B cell (primary cell): ENCODE data around the gene INSC. TPM values are rescaled to one million over a fixed set of nuclear protein-coding genes. Genes with fewer than 3 reads are reported as not detected.

Experiments
- ATAC-seq: fragments of 200-7000 bp; cut with Tn5 transposase; one replicate; pipeline ENCODE4 v1.10.0; 2021; ENCODE audit warnings: low read depth, mild to moderate bottlenecking, moderate number of reproducible peaks, moderate library complexity
- CTCF ChIA-PET: fragments of 350-600 bp; sonication (Branson Sonifier 250); formaldehyde crosslinking; loops from one replicate; lab custom pipeline; 2021; ENCODE audit warnings: antibody characterized with exemption, inconsistent platforms; lab: Charles Lee
- POLR2A ChIA-PET: fragments of 350-600 bp; sonication (Branson Sonifier 250); formaldehyde crosslinking; loops from one replicate; lab custom pipeline; 2021; ENCODE audit warnings: antibody characterized with exemption; lab: Charles Lee
- DNase-seq: peaks from one replicate; pipeline ENCODE4 v3.0.0; 2013
- H2AFZ ChIP-seq: 2 replicates; pipeline ENCODE4 v1.6.1; 2012; ENCODE audit warnings: mild to moderate bottlenecking, low read depth, low read length; ENCODE audit not compliant: insufficient read depth, poor library complexity, severe bottlenecking
- H3K27ac ChIP-seq, 2 donors: 1 replicate in 1 of 2; 2 replicates in 1 of 2; pipeline ENCODE4 v1.5.1; 2012 to 2013; ENCODE audit warnings: low read length in 2 of 2, mild to moderate bottlenecking in 2 of 2, moderate library complexity in 1 of 2
- H3K27me3 ChIP-seq, 4 experiments: fragments of 200-600 bp in 1 of 4; sonication (generic) in 1 of 4; replicated peaks in 1 of 4; 1 replicate in 2 of 4; 2 replicates in 2 of 4; pipeline versions ENCODE4 v1.6.1 to v1.7.0; 2013 to 2016; ENCODE audit warnings: low read length in 3 of 4, mild to moderate bottlenecking in 2 of 4, mixed read lengths in 1 of 4, moderate library complexity in 1 of 4; ENCODE audit not compliant: insufficient read depth in 4 of 4, control insufficient read depth in 3 of 4; ENCODE audit errors: control extremely low read depth in 1 of 4
- H3K36me3 ChIP-seq, 2 experiments: replicated peaks in 1 of 2; 1 replicate in 1 of 2; 2 replicates in 1 of 2; pipeline versions ENCODE4 v1.6.1 to v1.7.1; 2013; ENCODE audit warnings: low read length in 1 of 2; ENCODE audit not compliant: insufficient read depth in 2 of 2, control insufficient read depth in 1 of 2; ENCODE audit errors: control extremely low read depth in 1 of 2, extremely low read depth in 1 of 2
- H3K4me1 ChIP-seq, 2 donors: fragments of 200-600 bp in 1 of 2; sonication (generic) in 1 of 2; 1 replicate in 1 of 2; 2 replicates in 1 of 2; pipeline versions ENCODE4 v1.5.1 to v1.6.1; 2013 to 2017; ENCODE audit warnings: low read length in 2 of 2; ENCODE audit not compliant: control insufficient read depth in 2 of 2, insufficient read depth in 2 of 2
- H3K4me2 ChIP-seq: replicated peaks from 2 replicates; pipeline ENCODE3; 2012; ENCODE audit warnings: mild to moderate bottlenecking, low read depth, low read length; ENCODE audit not compliant: poor library complexity, severe bottlenecking
- H3K4me3 ChIP-seq, 5 experiments: fragments of 200-600 bp in 1 of 5; sonication (generic) in 1 of 5; 1 replicate in 3 of 5; 2 replicates in 2 of 5; pipeline versions ENCODE4 v1.5.1 to v1.7.0; 2011 to 2016; ENCODE audit warnings: low read length in 4 of 5, mild to moderate bottlenecking in 4 of 5, low read depth in 2 of 5, control low read depth in 1 of 5, moderate library complexity in 1 of 5; ENCODE audit not compliant: insufficient read depth in 1 of 5; ENCODE audit errors: control extremely low read depth in 1 of 5, extremely low read depth in 1 of 5
- H3K79me2 ChIP-seq: fragments of 200-600 bp; sonication (generic); one replicate; pipeline ENCODE4 v1.6.0; 2016; ENCODE audit warnings: low read length; ENCODE audit not compliant: control insufficient read depth, insufficient read depth
- H3K9ac ChIP-seq: fragments of 200-600 bp; sonication (generic); 2 replicates; pipeline ENCODE4 v1.6.1; 2017; ENCODE audit warnings: mild to moderate bottlenecking, low read length, moderate library complexity
- H3K9me3 ChIP-seq, 3 donors: one replicate each; pipeline versions ENCODE4 v1.6.1 to v1.7.1; 2013; ENCODE audit warnings: low read length in 2 of 3; ENCODE audit not compliant: control insufficient read depth in 2 of 3, insufficient read depth in 1 of 3; ENCODE audit errors: control extremely low read depth in 1 of 3
- H4K20me1 ChIP-seq: 2 replicates; pipeline ENCODE4 v1.6.0; 2012; ENCODE audit warnings: mild to moderate bottlenecking, low read length; ENCODE audit not compliant: insufficient read depth, control insufficient read depth, poor library complexity, severe bottlenecking
- H3K27ac Mint-ChIP-seq: one replicate; pipeline ENCODE4 v1.8.0; 2021; ENCODE audit warnings: mixed read lengths
- H3K27me3 Mint-ChIP-seq: one replicate; pipeline ENCODE4 v1.8.0; 2021; ENCODE audit warnings: mixed read lengths
- H3K4me1 Mint-ChIP-seq: one replicate; pipeline ENCODE4 v1.8.0; 2021; ENCODE audit warnings: mixed read lengths
- H3K4me3 Mint-ChIP-seq: one replicate; pipeline ENCODE4 v1.8.0; 2021; ENCODE audit warnings: mixed read lengths
- H3K9me3 Mint-ChIP-seq: one replicate; pipeline ENCODE4 v1.8.0; 2022; ENCODE audit warnings: mixed read lengths; ENCODE audit not compliant: insufficient read depth
- EZH2 ChIP-seq: IDR thresholded peaks from 2 replicates; pipeline ENCODE4 v1.6.1; 2012; ENCODE audit warnings: borderline replicate concordance, low read depth, mild to moderate bottlenecking, moderate library complexity, low read length; ENCODE audit not compliant: insufficient read depth, poor library complexity, severe bottlenecking
- WGBS: methylation state at CpG from one replicate; pipeline ENCODE4 v1.1.5; 2013; ENCODE audit warnings: missing lambda C conversion rate; ENCODE audit not compliant: insufficient coverage; 5-methylcytosine and 5-hydroxymethylcytosine counted together
- intact Hi-C: fragments of 100-400 bp; cut with micrococcal nuclease; formaldehyde crosslinking; loops from one replicate; pipeline ENCODE4 v1.10.0; 2022
- polyA plus RNA-seq: library from polyadenylated mRNA; depleted of rRNA; stranded (reverse); fragments of >200 nt; gene quantifications from 2 replicates; pipeline ENCODE4 v1.2.3, GENCODE V29; 2012
- total RNA-seq, 2 donors: library from RNA; stranded (reverse); fragments of 120-200 nt in 1 of 2; gene quantifications; 1 replicate in 1 of 2; 2 replicates in 1 of 2; pipeline versions ENCODE4 v1.2.3 to v1.2.4, GENCODE V29; 2013 to 2022
- TF ChIP-seq, protein P1 (sequence below): fragments of 200-600 bp; IDR thresholded peaks from one replicate; pipeline ENCODE4 v1.8.0; 2022; ENCODE audit warnings: antibody characterized with exemption, mild to moderate bottlenecking

Gene INSC
- total and polyA plus RNA-seq, 2 donors (not counting 1 experiment from before 2014, with no cell fraction given): 0.10 TPM; not detected in 1

DNA sequence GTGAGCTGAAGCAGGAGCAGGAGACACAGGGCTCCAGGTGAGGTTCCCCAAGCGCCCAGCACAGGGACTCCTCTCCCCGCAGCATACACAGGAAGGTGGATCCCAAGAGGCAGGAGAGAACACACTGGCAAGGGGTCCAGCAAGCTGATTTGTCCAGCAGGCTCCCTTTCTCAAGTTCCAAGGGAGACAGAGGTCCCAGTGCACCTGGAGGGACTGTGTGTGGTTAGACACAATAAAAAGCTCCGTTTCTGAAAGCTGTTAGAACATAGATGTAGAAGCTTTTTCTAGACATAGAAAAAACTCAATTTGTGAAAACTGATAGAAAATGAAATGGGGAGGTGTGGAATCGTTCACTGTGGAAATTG is 39.6 kb upstream of the INSC start:
- Histone ChIP-seq H3K4me2 (peak overlapping the region; percentile 69), H2AFZ (no peak overlapping the region), H3K4me3 (peak overlapping the region in 1 of 5 experiments; percentile 51), H3K27ac (no peak overlapping the region), H4K20me1 (no peaks in the 10 kb centered on the region), H3K36me3 (no peaks in the 10 kb centered on the region), H3K27me3 (peaks cover 0 to 52% (median 16%) of the 10 kb centered on the region in 4 experiments), H3K9me3 (peaks cover 0 to 38% (median 0%) of the 10 kb centered on the region in 3 donors), H3K79me2 (no peaks in the 10 kb centered on the region), H3K9ac (peak overlapping the region; percentile 52), H3K4me1 (peaks cover 19% of the 10 kb centered on the region in 2 donors)
- WGBS: 48% methylated on average over 3 of the region's 4 CpGs
- no peak overlapping the region for H3K4me3 Mint-ChIP-seq
- ATAC-seq (no peak), DNase-seq (no peak)
- H3K4me1 Mint-ChIP-seq: peaks cover 17% of the 10 kb centered on the region
- no peak overlapping the region for H3K27ac Mint-ChIP-seq
- CTCF ChIA-PET: interaction anchor here (0.5 to 6.0 kb wide), 21 partner anchors 9 to 575 kb away, joined by 3 to 129 read pairs (median 4); partner anchors contain the start of gene INSC
- POLR2A ChIA-PET: no interaction called here
- H3K9me3 Mint-ChIP-seq: no peaks in the 10 kb centered on the region
- H3K27me3 Mint-ChIP-seq: peaks cover 62% of the 10 kb centered on the region
- TF ChIP-seq, protein P1, sequence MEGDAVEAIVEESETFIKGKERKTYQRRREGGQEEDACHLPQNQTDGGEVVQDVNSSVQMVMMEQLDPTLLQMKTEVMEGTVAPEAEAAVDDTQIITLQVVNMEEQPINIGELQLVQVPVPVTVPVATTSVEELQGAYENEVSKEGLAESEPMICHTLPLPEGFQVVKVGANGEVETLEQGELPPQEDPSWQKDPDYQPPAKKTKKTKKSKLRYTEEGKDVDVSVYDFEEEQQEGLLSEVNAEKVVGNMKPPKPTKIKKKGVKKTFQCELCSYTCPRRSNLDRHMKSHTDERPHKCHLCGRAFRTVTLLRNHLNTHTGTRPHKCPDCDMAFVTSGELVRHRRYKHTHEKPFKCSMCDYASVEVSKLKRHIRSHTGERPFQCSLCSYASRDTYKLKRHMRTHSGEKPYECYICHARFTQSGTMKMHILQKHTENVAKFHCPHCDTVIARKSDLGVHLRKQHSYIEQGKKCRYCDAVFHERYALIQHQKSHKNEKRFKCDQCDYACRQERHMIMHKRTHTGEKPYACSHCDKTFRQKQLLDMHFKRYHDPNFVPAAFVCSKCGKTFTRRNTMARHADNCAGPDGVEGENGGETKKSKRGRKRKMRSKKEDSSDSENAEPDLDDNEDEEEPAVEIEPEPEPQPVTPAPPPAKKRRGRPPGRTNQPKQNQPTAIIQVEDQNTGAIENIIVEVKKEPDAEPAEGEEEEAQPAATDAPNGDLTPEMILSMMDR: no peak
- no peak for TF ChIP-seq EZH2
- intact Hi-C loops: loop anchor here (1.0 to 5.0 kb wide), 3 partner anchors 167 to 538 kb away; no protein-coding TSS in a partner anchor

DNA sequence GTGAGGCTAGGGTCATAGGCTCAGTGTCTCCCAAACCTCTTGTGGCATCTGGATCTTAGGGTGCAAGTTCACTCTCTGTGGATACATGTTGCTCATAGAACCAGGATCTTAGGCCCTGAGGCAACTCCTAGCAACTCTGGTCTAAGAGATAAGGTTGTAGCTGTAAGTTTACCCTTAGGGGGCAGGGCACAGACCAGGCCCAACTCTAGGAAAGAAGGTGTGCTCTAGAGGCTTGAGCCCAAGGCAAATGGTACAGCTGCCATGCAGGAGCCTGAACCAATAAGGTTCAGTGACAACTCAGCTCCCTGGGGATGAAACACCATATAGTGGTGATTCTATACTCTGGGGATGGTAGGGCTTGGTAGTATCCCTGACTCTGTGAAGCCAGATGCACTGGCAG is 23.5 kb upstream of the INSC start:
- Histone ChIP-seq H3K27ac (no peak overlapping the region), H3K36me3 (no peaks in the 10 kb centered on the region), H3K79me2 (no peaks in the 10 kb centered on the region), H3K4me3 (no peak overlapping the region), H3K4me2 (no peak overlapping the region), H3K9ac (no peak overlapping the region), H3K9me3 (peaks cover 0 to 4% (median 1%) of the 10 kb centered on the region in 3 donors), H3K27me3 (peaks cover 0 to 5% (median 1%) of the 10 kb centered on the region in 4 experiments), H2AFZ (no peak overlapping the region), H4K20me1 (no peaks in the 10 kb centered on the region), H3K4me1 (peaks cover 3 to 14% of the 10 kb centered on the region in 2 donors)
- intact Hi-C loops: no loop called here
- ATAC-seq (no peak), DNase-seq (no peak)
- ChIA-PET CTCF (interaction anchor here (0.6 to 2.4 kb wide), 6 partner anchors 10 to 231 kb away, joined by 3 to 22 read pairs (median 5); no protein-coding TSS in a partner anchor), POLR2A (no interaction called here)
- Mint-ChIP-seq H3K27me3 (peaks cover 31% of the 10 kb centered on the region), H3K4me1 (peaks cover 6% of the 10 kb centered on the region), H3K9me3 (no peaks in the 10 kb centered on the region), H3K4me3 (no peak overlapping the region), H3K27ac (no peak overlapping the region)
- no peak for TF ChIP-seq EZH2
- TF ChIP-seq, protein P1: no peak
